NCI-H1694 (cell line): ENCODE results near the gene LRRC47.

Source experiments
- DNase-seq: peaks from one replicate; lab custom pipeline; 2025; lab: John Stamatoyannopoulos, UW

Gene LRRC47

DNA sequence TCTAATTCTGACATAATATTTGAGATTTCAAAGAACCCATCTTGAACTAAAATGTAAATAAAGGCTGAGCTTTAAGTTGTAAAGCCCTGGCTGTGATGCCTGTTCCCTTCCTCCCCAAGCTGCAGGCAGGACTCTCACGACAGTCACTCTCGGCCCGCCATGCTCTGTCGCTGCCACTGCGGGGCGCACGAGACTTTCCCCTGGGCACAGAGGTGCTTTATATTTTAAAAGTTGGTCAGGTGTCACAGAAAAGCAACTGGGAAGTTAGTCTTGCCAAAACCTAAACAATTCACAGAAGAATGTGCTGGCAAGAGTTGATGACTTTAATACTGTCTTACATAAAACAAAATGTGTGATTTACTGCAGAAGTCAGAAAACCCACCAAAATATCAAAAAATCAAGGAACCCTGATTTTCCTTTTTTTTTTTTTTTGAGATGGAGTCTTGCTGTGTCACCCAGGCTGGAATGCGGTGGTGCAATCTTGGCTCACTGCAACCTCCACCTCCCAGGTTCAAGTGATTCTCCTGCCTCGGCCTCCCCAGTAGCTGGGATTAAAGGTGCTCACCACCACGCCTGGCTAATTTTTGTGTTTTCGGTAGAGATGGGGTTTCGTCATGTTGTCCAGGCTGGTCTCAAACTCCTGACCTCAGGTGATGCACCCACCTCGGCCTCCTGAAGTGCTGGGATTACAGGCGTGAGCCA, 10.7 kb downstream of the LRRC47 start:
- DNase-seq = peak; percentile 20

DNA sequence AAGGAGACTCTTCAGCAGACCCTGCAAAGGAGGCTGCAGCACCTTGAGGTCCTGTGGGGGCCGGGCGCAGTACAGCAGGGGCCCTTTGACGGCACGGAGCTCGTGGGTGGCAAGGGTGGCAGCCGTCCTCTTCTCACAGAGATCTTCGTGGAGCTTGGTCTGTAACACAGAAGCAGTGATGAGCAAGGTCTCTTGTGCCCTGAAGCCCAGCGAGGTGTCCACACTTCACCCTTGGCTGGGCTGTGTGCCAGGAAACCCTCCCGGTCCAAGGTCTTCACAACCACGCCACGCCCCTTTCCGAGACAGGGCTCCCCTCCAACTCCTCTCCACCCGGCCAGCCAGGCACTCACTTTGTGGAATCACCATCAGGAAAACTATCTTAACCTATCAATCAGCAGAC, 11.3 kb downstream of the LRRC47 start:
- DNase-seq = no peak

- DNase-seq = no peak
Measured at GRCh38 chr1:3783651-3784474, 12.4 kb downstream of the LRRC47 start.

DNA sequence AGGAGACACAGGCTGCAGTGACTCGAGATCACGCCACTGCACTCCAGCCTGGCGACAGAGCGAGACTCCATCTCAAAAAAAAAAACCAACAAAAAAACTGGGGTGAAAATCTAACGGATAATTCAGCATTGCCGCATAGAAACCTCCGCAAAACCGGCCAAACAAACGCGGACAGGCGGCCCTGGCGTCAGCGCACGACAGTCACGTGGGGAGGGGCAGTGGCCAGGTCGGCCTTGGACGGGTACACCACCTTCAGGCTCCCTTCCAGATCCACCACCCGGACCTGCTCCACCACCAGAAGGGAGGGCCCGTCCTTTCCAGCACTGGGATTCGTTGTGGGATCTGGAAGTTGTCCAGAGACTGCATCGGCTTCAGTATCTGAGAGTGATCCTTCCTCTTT, 15.4 kb downstream of the LRRC47 start:
- no peak for DNase-seq

- no peak for DNase-seq
Measured at GRCh38 chr1:3779912-3780416, 16.3 kb downstream of the LRRC47 start.

- DNase-seq = no peak
Measured at GRCh38 chr1:3779265-3779911, 16.9 kb downstream of the LRRC47 start.

DNA sequence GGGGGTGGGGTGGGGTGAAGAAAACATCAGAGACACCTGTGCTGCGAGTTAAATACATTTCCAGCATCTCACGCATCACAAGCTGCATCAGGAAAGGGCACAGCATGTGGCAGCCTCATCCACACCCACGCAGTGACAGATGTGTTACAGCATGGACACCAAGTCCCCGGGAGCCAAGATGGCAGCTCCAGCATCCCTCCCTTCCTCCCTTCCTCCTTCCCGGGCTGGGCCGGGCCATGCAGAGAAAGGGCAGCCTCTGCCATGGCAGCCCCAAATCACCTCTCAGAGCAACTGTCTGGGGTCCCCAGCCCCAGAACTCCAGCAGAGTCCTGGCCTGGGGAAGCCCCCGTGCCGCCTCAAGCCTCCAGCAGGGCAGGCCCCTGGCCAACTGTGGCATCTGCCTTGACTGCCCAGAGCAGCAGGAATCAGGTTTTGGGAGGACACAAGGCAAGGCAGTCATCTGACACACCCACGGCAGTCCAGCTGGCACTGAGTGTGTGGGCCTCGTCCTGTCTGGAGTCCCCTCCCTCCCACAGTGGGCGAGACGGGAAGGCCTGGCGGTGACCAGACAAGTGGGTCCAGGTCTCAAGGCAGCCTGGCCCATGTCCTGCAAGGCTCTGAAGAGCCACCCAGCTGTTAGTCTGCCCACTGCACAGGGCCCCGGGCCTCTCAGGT, 17.6 kb downstream of the LRRC47 start:
- DNase-seq = no peak

GRCh38 chr1:3777647-3778589, 18.4 kb downstream of the LRRC47 start:
- DNase-seq = no peak

GRCh38 chr1:3777078-3777547, 19.2 kb downstream of the LRRC47 start:
- no peak for DNase-seq

DNA sequence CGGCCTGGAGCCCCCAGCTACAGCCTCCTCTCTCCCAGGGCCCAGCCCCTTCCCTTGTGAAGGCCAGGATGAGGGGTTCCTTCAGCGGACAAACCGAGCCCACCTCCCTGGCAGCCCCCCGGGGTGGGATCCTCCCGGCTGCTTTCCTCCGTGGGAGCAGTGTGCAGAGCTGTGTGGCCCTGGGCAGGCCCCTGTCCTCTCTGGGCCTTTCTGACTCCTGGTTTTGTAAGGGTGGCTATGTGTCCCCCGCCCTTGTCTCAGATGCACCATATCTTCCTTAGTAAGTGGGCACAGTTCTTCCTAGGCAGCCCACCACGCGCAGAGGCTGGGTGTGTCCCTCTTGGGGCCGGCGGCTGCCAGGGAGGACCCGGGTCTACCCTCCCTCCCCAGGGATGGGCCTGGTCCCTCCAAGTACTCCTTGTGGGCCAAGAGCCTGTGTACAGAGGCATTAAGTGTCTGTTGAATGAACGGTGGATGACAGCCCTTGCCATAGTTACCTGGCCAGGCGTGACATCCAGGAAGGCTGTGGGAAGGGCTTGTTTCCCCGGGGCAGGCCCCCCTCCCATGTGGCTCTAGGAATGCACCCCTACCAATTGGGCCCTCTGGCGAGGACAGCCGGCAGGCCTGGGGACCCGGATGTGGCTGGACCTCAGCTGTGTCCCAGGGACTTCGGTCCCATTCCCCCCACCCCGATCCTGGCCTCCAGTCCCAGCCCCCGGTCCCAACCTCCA, 19.9 kb downstream of the LRRC47 start:
- DNase-seq = no peak

DNA sequence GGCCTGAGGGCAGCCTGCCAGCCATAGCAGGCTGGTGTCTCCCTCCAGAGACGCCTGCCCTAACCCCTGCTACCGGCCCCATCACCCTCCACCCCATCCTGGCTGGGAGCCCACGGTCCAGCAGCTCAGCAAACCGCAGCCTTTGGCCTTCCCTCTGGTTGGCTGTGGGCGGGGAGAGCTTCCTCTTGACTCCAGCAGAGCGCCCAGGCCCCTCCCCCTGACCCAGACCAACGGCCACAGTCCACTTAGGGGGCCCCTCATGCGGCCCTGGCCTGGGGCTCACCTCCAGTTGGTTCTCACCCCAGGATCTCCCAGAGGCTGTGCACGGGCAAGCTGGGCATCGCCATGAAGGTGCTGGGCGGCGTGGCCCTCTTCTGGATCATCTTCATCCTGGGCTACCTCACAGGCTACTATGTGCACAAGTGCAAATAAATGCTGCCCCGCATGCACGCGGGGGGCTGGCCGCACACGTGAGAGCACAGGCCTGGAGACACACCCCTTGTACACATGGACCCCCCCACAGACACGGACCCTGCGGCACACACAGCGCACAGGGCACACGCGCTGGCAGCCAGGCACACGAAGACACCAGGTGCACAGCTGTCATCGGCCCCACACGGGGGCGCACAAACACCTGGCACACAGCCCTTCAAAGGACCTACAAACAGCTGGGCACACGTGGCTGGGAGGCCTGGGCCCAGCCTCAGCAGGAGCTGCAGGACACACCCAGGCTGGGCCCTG, 20.6 kb downstream of the LRRC47 start:
- no peak for DNase-seq

GRCh38 chr1:3774946-3775489, 21.3 kb downstream of the LRRC47 start:
- no peak for DNase-seq

DNA sequence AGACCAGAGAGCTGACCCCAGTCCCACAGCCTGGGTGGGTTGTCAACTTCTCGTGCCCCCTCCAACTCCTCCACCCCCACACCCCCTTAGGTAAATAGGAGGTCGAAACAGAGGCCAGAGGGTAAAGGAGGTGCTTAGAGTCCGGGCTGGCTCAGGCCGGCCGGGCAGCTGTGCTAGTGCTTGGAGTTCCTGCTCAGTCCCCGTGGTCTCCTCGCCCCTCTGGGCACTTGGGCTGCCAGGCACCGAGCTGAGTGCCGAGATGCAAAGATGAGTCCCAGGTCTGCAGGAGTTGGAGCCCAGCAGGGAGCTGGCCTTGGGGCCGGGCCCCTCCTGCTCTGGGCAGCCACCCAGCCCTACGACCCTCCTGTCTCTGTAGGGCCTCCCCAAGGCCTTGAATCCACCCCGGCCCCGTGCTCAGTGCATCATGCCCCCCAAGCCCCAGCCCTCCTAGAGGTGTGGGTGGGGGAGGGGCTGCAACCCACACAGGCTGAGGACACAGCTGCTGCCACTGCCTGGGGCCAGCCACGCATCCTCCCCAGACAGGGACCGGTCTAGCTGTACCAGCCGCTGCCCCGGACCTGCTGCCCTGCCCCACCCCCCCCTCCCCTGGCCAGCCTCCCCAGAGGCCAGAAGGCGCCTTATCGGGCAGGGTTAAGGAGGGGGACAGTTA, 21.9 kb downstream of the LRRC47 start:
- DNase-seq = no peak

- no peak for DNase-seq
Measured at GRCh38 chr1:3773572-3774275, 22.6 kb downstream of the LRRC47 start.

- no peak for DNase-seq
Measured at GRCh38 chr1:3772715-3773571, 23.4 kb downstream of the LRRC47 start, which contains the start of gene SMIM1. Gene SMIM1 (plus strand): TSS chr1:3772749. CDS start chr1:3775374, 2,625 bp downstream.

DNA sequence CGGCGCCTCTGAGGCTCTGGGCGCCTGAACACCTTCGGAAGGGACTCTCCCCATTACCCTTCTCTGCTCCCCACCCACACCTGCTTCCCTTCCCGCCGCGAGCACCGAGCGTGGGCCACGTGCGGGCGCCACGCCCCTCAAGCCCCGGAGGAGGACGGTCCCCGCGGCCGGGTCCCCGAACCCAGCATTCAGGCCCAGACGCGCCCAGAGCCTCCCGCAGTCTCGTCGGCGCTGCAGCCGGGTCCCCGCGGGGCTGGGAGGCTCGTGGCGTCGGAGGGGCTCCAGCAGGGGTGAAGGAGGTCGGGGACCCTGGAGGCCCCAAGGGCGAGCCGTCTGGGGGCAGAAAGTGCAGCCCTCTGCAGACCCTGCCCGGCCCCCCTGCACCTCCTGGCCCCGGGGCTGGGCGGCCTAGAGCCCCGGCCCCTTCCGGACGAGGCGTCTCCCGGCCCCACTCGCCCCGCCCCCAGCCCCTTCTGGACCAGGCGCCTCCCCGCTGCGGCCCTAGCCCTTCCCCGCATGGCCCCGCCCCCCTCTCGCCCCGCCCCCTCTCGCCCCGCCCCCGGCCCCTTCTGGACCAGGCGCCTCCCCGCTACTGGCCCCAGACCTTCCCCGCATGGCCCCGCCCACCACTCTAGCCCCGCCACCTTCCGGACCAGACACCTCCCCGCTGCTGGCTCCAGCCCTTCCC, 24.1 kb downstream of the LRRC47 start:
- no peak for DNase-seq
